Stimulated activated naive CD8-positive, alpha-beta T cell treated with anti-CD3 and anti-CD28 coated beads, Interleukin-15, amount 100 ng/mL, for 72 hours (primary cell): ENCODE measurements around the gene LARGE1.

Experiments used
- ATAC-seq: fragments of 150-1000 bp; cut with Tn5 transposase; 2 replicates; pipeline ENCODE4 v1.10.0; 2021; ENCODE audit warnings: mild to moderate bottlenecking, moderate library complexity
- DNase-seq, 2 donors: peaks; one replicate each; pipeline ENCODE4 v3.0.0; 2021 to 2022
- H3K27ac Mint-ChIP-seq, 2 donors: one replicate each; pipeline ENCODE4 v1.8.0; 2022; ENCODE audit warnings: mild to moderate bottlenecking in 2 of 2, mixed read lengths in 2 of 2, moderate library complexity in 2 of 2
- H3K27me3 Mint-ChIP-seq: one replicate; pipeline ENCODE4 v1.8.0; 2022; ENCODE audit warnings: mixed read lengths
- H3K4me1 Mint-ChIP-seq: one replicate; pipeline ENCODE4 v1.8.0; 2022; ENCODE audit warnings: mild to moderate bottlenecking, mixed read lengths
- H3K4me3 Mint-ChIP-seq, 2 donors: one replicate each; pipeline ENCODE4 v1.8.0; 2022; ENCODE audit warnings: mild to moderate bottlenecking in 2 of 2, mixed read lengths in 2 of 2, moderate library complexity in 1 of 2
- H3K9me3 Mint-ChIP-seq, 2 donors: one replicate each; pipeline ENCODE4 v1.8.0; 2022; ENCODE audit warnings: mixed read lengths in 2 of 2

Gene LARGE1

GRCh38 chr22:33739516-33739915 is 180.8 kb downstream of the LARGE1 start:
- no peaks in the 10 kb centered on the region for H3K27me3 Mint-ChIP-seq
- H3K4me3 Mint-ChIP-seq = no peak overlapping the region
- H3K4me1 Mint-ChIP-seq = no peaks in the 10 kb centered on the region
- DNase-seq = no peak
- H3K9me3 Mint-ChIP-seq = peaks cover 0 to 22% of the 10 kb centered on the region in 2 donors
- no peak for ATAC-seq
- no peak overlapping the region for H3K27ac Mint-ChIP-seq

- no peak for ATAC-seq
- Mint-ChIP-seq H3K4me1 (no peaks in the 10 kb centered on the region), H3K4me3 (no peak overlapping the region), H3K27me3 (no peaks in the 10 kb centered on the region), H3K9me3 (peaks cover 0 to 12% of the 10 kb centered on the region in 2 donors), H3K27ac (no peak overlapping the region)
- no peak for DNase-seq
Observed at GRCh38 chr22:33737662-33738061, 182.6 kb downstream of the LARGE1 start.

GRCh38 chr22:33735978-33736377 is 184.3 kb downstream of the LARGE1 start:
- Mint-ChIP-seq H3K4me3 (no peak overlapping the region), H3K27me3 (no peaks in the 10 kb centered on the region), H3K27ac (no peak overlapping the region), H3K4me1 (no peaks in the 10 kb centered on the region), H3K9me3 (peaks cover 0 to 12% of the 10 kb centered on the region in 2 donors)
- DNase-seq (no peak), ATAC-seq (no peak)

- peaks cover 9 to 13% of the 10 kb centered on the region in 2 donors for H3K9me3 Mint-ChIP-seq
- no peaks in the 10 kb centered on the region for H3K4me1 Mint-ChIP-seq
- no peak overlapping the region for H3K27ac Mint-ChIP-seq
- ATAC-seq (no peak), DNase-seq (no peak)
- H3K27me3 Mint-ChIP-seq = no peaks in the 10 kb centered on the region
- no peak overlapping the region for H3K4me3 Mint-ChIP-seq
Observed at GRCh38 chr22:33728847-33729246, 191.4 kb downstream of the LARGE1 start.

- H3K27ac Mint-ChIP-seq = no peak overlapping the region
- no peaks in the 10 kb centered on the region for H3K27me3 Mint-ChIP-seq
- no peak for DNase-seq
- H3K4me1 Mint-ChIP-seq = no peaks in the 10 kb centered on the region
- H3K4me3 Mint-ChIP-seq = no peak overlapping the region
- ATAC-seq = no peak
- peaks cover 16 to 27% of the 10 kb centered on the region in 2 donors for H3K9me3 Mint-ChIP-seq
Observed at GRCh38 chr22:33726294-33726734, 194.0 kb downstream of the LARGE1 start.

GRCh38 chr22:33723915-33724314 is 196.4 kb downstream of the LARGE1 start:
- ATAC-seq = no peak

GRCh38 chr22:33722816-33723215 is 197.5 kb downstream of the LARGE1 start:
- no peaks in the 10 kb centered on the region for H3K27me3 Mint-ChIP-seq
- no peak overlapping the region for H3K27ac Mint-ChIP-seq
- ATAC-seq (no peak), DNase-seq (no peak)
- peaks cover 22 to 34% of the 10 kb centered on the region in 2 donors for H3K9me3 Mint-ChIP-seq
- no peak overlapping the region for H3K4me3 Mint-ChIP-seq
- no peaks in the 10 kb centered on the region for H3K4me1 Mint-ChIP-seq

More at GRCh38 chr22:33723915-33724314, 196.4 kb downstream of the LARGE1 start:
- Mint-ChIP-seq H3K27me3 (no peaks in the 10 kb centered on the region), H3K4me3 (no peak overlapping the region), H3K9me3 (peaks cover 20 to 27% of the 10 kb centered on the region in 2 donors), H3K4me1 (no peaks in the 10 kb centered on the region), H3K27ac (peak overlapping the region; percentile 1 to 64)
- no peak for DNase-seq

- Mint-ChIP-seq H3K4me1 (no peaks in the 10 kb centered on the region), H3K27me3 (no peaks in the 10 kb centered on the region), H3K4me3 (no peak overlapping the region), H3K9me3 (peaks cover 32 to 53% of the 10 kb centered on the region in 2 donors), H3K27ac (no peak overlapping the region)
- DNase-seq (no peak), ATAC-seq (no peak)
Observed at GRCh38 chr22:33720166-33720878, 200.0 kb downstream of the LARGE1 start.

- no peak for ATAC-seq
- Mint-ChIP-seq H3K4me3 (no peak overlapping the region), H3K27me3 (no peaks in the 10 kb centered on the region), H3K9me3 (peaks cover 33 to 50% of the 10 kb centered on the region in 2 donors), H3K4me1 (no peaks in the 10 kb centered on the region), H3K27ac (no peak overlapping the region)
- DNase-seq = no peak
Observed at GRCh38 chr22:33717694-33718396, 202.4 kb downstream of the LARGE1 start.

- ATAC-seq (no peak), DNase-seq (no peak)
- no peak overlapping the region for H3K4me3 Mint-ChIP-seq
- no peaks in the 10 kb centered on the region for H3K27me3 Mint-ChIP-seq
- no peak overlapping the region for H3K27ac Mint-ChIP-seq
- no peaks in the 10 kb centered on the region for H3K4me1 Mint-ChIP-seq
- H3K9me3 Mint-ChIP-seq = peaks cover 34 to 63% of the 10 kb centered on the region in 2 donors
Observed at GRCh38 chr22:33715237-33715985, 204.9 kb downstream of the LARGE1 start.

GRCh38 chr22:33710326-33710725 is 209.9 kb downstream of the LARGE1 start:
- no peak overlapping the region for H3K4me3 Mint-ChIP-seq
- peaks cover 22 to 43% of the 10 kb centered on the region in 2 donors for H3K9me3 Mint-ChIP-seq
- no peak overlapping the region for H3K27ac Mint-ChIP-seq
- no peak for DNase-seq
- H3K4me1 Mint-ChIP-seq = no peaks in the 10 kb centered on the region
- no peak for ATAC-seq
- no peaks in the 10 kb centered on the region for H3K27me3 Mint-ChIP-seq

- H3K27me3 Mint-ChIP-seq = no peaks in the 10 kb centered on the region
- no peak overlapping the region for H3K27ac Mint-ChIP-seq
- peaks cover 19 to 37% of the 10 kb centered on the region in 2 donors for H3K9me3 Mint-ChIP-seq
- DNase-seq = no peak
- ATAC-seq = no peak
- H3K4me1 Mint-ChIP-seq = no peaks in the 10 kb centered on the region
- H3K4me3 Mint-ChIP-seq = no peak overlapping the region
Observed at GRCh38 chr22:33707581-33707980, 212.7 kb downstream of the LARGE1 start.

GRCh38 chr22:33706100-33706499 is 214.2 kb downstream of the LARGE1 start:
- H3K27me3 Mint-ChIP-seq = no peaks in the 10 kb centered on the region
- ATAC-seq (no peak), DNase-seq (no peak)
- no peak overlapping the region for H3K27ac Mint-ChIP-seq
- H3K4me1 Mint-ChIP-seq = no peaks in the 10 kb centered on the region
- no peak overlapping the region for H3K4me3 Mint-ChIP-seq
- H3K9me3 Mint-ChIP-seq = peaks cover 18 to 39% of the 10 kb centered on the region in 2 donors

GRCh38 chr22:33699176-33699575 is 221.1 kb downstream of the LARGE1 start:
- H3K27ac Mint-ChIP-seq = no peak overlapping the region
- no peaks in the 10 kb centered on the region for H3K4me1 Mint-ChIP-seq
- H3K9me3 Mint-ChIP-seq = peaks cover 35 to 44% of the 10 kb centered on the region in 2 donors
- no peak for DNase-seq
- no peak for ATAC-seq
- H3K27me3 Mint-ChIP-seq = no peaks in the 10 kb centered on the region
- H3K4me3 Mint-ChIP-seq = no peak overlapping the region

GRCh38 chr22:33697640-33698039 is 222.6 kb downstream of the LARGE1 start:
- peaks cover 29 to 38% of the 10 kb centered on the region in 2 donors for H3K9me3 Mint-ChIP-seq
- H3K4me1 Mint-ChIP-seq = no peaks in the 10 kb centered on the region
- no peak for ATAC-seq
- H3K27me3 Mint-ChIP-seq = no peaks in the 10 kb centered on the region
- no peak for DNase-seq
- H3K4me3 Mint-ChIP-seq = no peak overlapping the region
- no peak overlapping the region for H3K27ac Mint-ChIP-seq
